ENCODE results near the gene COPS3.

Gene COPS3

GRCh38 chr17:17324616-17325015 lies 43.6 kb upstream of the COPS3 start:
- Mint-ChIP-seq H3K9me3 (no peaks in the 10 kb centered on the region), H3K4me1 (no peaks in the 10 kb centered on the region), H3K36me3 (ENCODE audit: low read depth) (peaks cover 10% of the 10 kb centered on the region), H3K27ac (no peak overlapping the region), H3K4me3 (no peak overlapping the region), H3K27me3 (ENCODE audit: low read depth, poor library complexity) (no peaks in the 10 kb centered on the region)
- TF ChIP-seq CTCF (IDR thresholded peaks at IDR 0.05), result no peak
- no peak for DNase-seq

- DNase-seq, result no peak
- no peaks in the 10 kb centered on the region for H3K27me3 Mint-ChIP-seq (ENCODE audit: low read depth, poor library complexity)
- no peak for TF ChIP-seq CTCF (IDR thresholded peaks at IDR 0.05)
- peaks cover 10% of the 10 kb centered on the region for H3K36me3 Mint-ChIP-seq (ENCODE audit: low read depth)
- H3K9me3 Mint-ChIP-seq, result no peaks in the 10 kb centered on the region
- no peak overlapping the region for H3K4me3 Mint-ChIP-seq
- no peak overlapping the region for H3K27ac Mint-ChIP-seq
- H3K4me1 Mint-ChIP-seq, result no peaks in the 10 kb centered on the region
Measured at GRCh38 chr17:17322516-17323510, 41.8 kb upstream of the COPS3 start.

DNA sequence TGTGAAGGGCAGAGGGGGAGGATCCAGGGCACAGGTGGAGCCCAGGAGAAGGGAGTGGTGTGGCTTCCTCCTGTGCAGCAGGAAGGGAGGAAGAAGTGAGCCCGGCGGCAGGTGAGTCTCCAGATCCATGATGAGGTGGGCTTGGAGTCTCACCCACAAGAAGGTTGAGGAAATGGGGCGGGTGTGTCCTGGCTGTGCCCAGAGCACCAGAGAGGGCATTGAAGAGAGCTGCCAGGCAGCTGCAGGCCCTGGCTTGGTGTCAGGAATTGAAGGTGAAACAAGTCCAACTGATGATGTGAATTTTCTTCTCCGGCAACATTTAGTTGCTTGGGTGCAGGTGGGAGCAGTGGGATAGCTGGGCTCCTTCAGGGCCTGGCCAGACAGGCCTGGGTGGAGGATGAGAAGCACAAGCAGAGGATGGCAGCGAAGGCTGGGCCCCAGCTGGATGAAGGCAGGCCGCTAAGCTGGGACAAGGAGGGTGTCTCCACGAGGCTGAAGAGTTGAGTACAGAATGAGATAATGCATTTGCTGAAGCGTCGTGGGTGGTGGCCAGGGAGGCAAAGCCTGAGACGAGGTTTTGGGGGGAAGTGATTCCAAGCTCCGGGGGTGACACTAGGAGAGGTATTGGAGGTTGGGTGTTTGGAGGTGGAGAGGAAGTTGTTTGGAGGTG lies 40.4 kb upstream of the COPS3 start:
- Mint-ChIP-seq H3K9me3 (no peaks in the 10 kb centered on the region), H3K36me3 (ENCODE audit: low read depth) (peaks cover 10% of the 10 kb centered on the region), H3K27me3 (ENCODE audit: low read depth, poor library complexity) (no peaks in the 10 kb centered on the region), H3K4me1 (no peaks in the 10 kb centered on the region), H3K4me3 (no peak overlapping the region), H3K27ac (no peak overlapping the region)
- DNase-seq, result no peak
- TF ChIP-seq CTCF (IDR thresholded peaks at IDR 0.05), result no peak

GRCh38 chr17:17320911-17321220 lies 39.8 kb upstream of the COPS3 start:
- Mint-ChIP-seq H3K27me3 (ENCODE audit: low read depth, poor library complexity) (no peaks in the 10 kb centered on the region), H3K27ac (no peak overlapping the region), H3K4me1 (no peaks in the 10 kb centered on the region), H3K36me3 (ENCODE audit: low read depth) (peaks cover 9% of the 10 kb centered on the region), H3K9me3 (no peaks in the 10 kb centered on the region), H3K4me3 (no peak overlapping the region)
- no peak for DNase-seq
- no peak for TF ChIP-seq CTCF (IDR thresholded peaks at IDR 0.05)

GRCh38 chr17:17320188-17320910 lies 39.3 kb upstream of the COPS3 start:
- Mint-ChIP-seq H3K4me1 (no peaks in the 10 kb centered on the region), H3K27ac (no peak overlapping the region), H3K4me3 (no peak overlapping the region), H3K9me3 (no peaks in the 10 kb centered on the region), H3K36me3 (ENCODE audit: low read depth) (peaks cover 6% of the 10 kb centered on the region), H3K27me3 (ENCODE audit: low read depth, poor library complexity) (no peaks in the 10 kb centered on the region)
- no peak for TF ChIP-seq CTCF (IDR thresholded peaks at IDR 0.05)
- no peak for DNase-seq
